ENCODE measurements around the gene SEC23IP. TPM values are rescaled to one million over a fixed set of nuclear protein-coding genes. Genes with fewer than 3 reads are reported as not detected.

The SEC23IP gene
- total RNA-seq, 1 experiment from 2014 or later, result 132 TPM

GRCh38 chr10:119862524-119862923, 30.0 kb upstream of the SEC23IP start:
- TF ChIP-seq, protein P1, sequence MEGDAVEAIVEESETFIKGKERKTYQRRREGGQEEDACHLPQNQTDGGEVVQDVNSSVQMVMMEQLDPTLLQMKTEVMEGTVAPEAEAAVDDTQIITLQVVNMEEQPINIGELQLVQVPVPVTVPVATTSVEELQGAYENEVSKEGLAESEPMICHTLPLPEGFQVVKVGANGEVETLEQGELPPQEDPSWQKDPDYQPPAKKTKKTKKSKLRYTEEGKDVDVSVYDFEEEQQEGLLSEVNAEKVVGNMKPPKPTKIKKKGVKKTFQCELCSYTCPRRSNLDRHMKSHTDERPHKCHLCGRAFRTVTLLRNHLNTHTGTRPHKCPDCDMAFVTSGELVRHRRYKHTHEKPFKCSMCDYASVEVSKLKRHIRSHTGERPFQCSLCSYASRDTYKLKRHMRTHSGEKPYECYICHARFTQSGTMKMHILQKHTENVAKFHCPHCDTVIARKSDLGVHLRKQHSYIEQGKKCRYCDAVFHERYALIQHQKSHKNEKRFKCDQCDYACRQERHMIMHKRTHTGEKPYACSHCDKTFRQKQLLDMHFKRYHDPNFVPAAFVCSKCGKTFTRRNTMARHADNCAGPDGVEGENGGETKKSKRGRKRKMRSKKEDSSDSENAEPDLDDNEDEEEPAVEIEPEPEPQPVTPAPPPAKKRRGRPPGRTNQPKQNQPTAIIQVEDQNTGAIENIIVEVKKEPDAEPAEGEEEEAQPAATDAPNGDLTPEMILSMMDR (IDR thresholded peaks at IDR 0.05), result no peak
- TF ChIP-seq SIN3A (IDR thresholded peaks at IDR 0.05; ENCODE audit: borderline replicate concordance, insufficient read depth, low read depth, low read length), result no peak
- no peak for TF ChIP-seq TCF7L2 (IDR thresholded peaks at IDR 0.05; ENCODE audit: low read depth, low read length)
- TF ChIP-seq, protein P2, sequence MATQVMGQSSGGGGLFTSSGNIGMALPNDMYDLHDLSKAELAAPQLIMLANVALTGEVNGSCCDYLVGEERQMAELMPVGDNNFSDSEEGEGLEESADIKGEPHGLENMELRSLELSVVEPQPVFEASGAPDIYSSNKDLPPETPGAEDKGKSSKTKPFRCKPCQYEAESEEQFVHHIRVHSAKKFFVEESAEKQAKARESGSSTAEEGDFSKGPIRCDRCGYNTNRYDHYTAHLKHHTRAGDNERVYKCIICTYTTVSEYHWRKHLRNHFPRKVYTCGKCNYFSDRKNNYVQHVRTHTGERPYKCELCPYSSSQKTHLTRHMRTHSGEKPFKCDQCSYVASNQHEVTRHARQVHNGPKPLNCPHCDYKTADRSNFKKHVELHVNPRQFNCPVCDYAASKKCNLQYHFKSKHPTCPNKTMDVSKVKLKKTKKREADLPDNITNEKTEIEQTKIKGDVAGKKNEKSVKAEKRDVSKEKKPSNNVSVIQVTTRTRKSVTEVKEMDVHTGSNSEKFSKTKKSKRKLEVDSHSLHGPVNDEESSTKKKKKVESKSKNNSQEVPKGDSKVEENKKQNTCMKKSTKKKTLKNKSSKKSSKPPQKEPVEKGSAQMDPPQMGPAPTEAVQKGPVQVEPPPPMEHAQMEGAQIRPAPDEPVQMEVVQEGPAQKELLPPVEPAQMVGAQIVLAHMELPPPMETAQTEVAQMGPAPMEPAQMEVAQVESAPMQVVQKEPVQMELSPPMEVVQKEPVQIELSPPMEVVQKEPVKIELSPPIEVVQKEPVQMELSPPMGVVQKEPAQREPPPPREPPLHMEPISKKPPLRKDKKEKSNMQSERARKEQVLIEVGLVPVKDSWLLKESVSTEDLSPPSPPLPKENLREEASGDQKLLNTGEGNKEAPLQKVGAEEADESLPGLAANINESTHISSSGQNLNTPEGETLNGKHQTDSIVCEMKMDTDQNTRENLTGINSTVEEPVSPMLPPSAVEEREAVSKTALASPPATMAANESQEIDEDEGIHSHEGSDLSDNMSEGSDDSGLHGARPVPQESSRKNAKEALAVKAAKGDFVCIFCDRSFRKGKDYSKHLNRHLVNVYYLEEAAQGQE (IDR thresholded peaks at IDR 0.05; ENCODE audit: insufficient read depth in 1 of 2, low read depth in 2 of 2, low read length in 1 of 2), result no peak
- no peak for TF ChIP-seq POLR2AphosphoS5 (IDR thresholded peaks at IDR 0.05; ENCODE audit: low read depth, low read length)
- POLR2A ChIA-PET, result no interaction called here
- intact Hi-C loops (cut with micrococcal nuclease; ENCODE audit: unreplicated experiment), result loop anchor here (5.0 kb wide), 1 partner anchor 175 kb away; no protein-coding TSS in a partner anchor
- H3K4me1 ChIP-seq (ENCODE audit: control insufficient read depth, insufficient read depth, low read length), result peaks cover 19% of the 10 kb centered on the region
- DNase-seq (ENCODE audit: low read depth, low spot score), result no peak
- no TSS peak for BruUV-seq (replicated peaks)
- in situ Hi-C loops (cut with HindIII; ENCODE audit: low pct_unique_long_range_greater_than_20kb, low sequenced_read_pairs), result no loop called here
- H3K27ac ChIP-seq (ENCODE audit: low read length), result no peak overlapping the region
- no peak for ATAC-seq
- no peak overlapping the region for H3K4me3 ChIP-seq (ENCODE audit: low read depth in 2 of 2, low read length in 2 of 2)
- no peaks in the 10 kb centered on the region for H3K27me3 ChIP-seq (ENCODE audit: control insufficient read depth, insufficient read depth, low read length)
- H3K36me3 ChIP-seq (ENCODE audit: control insufficient read depth, insufficient read depth, low read length), result peaks cover 6% of the 10 kb centered on the region
- no peaks in the 10 kb centered on the region for H3K9me3 ChIP-seq (ENCODE audit: control insufficient read depth, insufficient read depth, low read depth, low read length)
- CTCF ChIA-PET, result no interaction called here

DNA sequence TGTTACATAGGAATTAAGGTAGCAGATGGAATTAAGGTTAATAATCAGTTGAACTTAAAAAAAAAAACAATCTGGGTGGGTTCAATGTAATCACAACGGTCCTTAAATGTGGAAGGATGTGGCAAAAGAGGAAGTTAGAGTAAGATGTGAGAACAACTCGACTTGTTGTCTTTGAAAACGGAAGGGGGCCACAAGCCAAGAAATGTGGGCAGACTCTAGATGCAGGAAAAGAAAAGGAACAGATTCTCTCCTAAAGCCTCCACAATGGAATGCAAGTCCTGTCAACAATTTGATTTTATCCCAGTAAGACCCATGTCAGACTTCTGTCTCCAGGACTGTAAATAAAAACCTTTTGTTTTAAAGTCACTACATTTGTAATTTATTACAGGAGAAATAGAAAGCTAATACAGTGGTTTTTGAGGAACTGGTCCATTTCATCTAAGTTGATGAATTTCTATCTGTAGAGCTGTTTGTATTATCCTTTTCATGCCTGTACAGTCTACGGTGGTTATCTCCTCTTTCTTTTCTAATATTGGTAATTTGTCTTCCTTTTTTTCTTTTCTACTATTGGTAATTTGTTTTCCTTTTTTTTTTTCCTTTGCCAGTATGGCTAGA, 28.5 kb upstream of the SEC23IP start:
- TSS peak; percentile 18 for BruUV-seq (replicated peaks)
- TF ChIP-seq POLR2AphosphoS5 (IDR thresholded peaks at IDR 0.05; ENCODE audit: low read depth, low read length) (no peak), TCF7L2 (IDR thresholded peaks at IDR 0.05; ENCODE audit: low read depth, low read length) (no peak), SIN3A (IDR thresholded peaks at IDR 0.05; ENCODE audit: borderline replicate concordance, insufficient read depth, low read depth, low read length) (no peak)
- TF ChIP-seq, protein P2 (IDR thresholded peaks at IDR 0.05; ENCODE audit: insufficient read depth in 1 of 2, low read depth in 2 of 2, low read length in 1 of 2), result no peak
- TF ChIP-seq, protein P1 (IDR thresholded peaks at IDR 0.05), result no peak
- no peak overlapping the region for H3K27ac ChIP-seq (ENCODE audit: low read length)
- no peaks in the 10 kb centered on the region for H3K9me3 ChIP-seq (ENCODE audit: control insufficient read depth, insufficient read depth, low read depth, low read length)
- DNase-seq (ENCODE audit: low read depth, low spot score), result no peak
- ChIA-PET POLR2A (no interaction called here), CTCF (no interaction called here)
- no peak overlapping the region for H3K4me3 ChIP-seq (ENCODE audit: low read depth in 2 of 2, low read length in 2 of 2)
- intact Hi-C loops (cut with micrococcal nuclease; ENCODE audit: unreplicated experiment) (loop anchor here (5.0 kb wide), 1 partner anchor 177 kb away; no protein-coding TSS in a partner anchor), in situ Hi-C loops (cut with HindIII; ENCODE audit: low pct_unique_long_range_greater_than_20kb, low sequenced_read_pairs) (no loop called here)
- peaks cover 32% of the 10 kb centered on the region for H3K4me1 ChIP-seq (ENCODE audit: control insufficient read depth, insufficient read depth, low read length)
- ATAC-seq, result no peak
- no peaks in the 10 kb centered on the region for H3K36me3 ChIP-seq (ENCODE audit: control insufficient read depth, insufficient read depth, low read length)
- H3K27me3 ChIP-seq (ENCODE audit: control insufficient read depth, insufficient read depth, low read length), result no peaks in the 10 kb centered on the region
